H9 (cell line): Measurements from ENCODE around the gene NYAP2. TPM values are rescaled to one million over a fixed set of nuclear protein-coding genes. Genes with fewer than 3 reads are reported as not detected.

Source experiments
- DNase-seq: peaks from one replicate; pipeline ENCODE4 v3.0.0-alpha.2; 2017
- H2AFZ ChIP-seq: one replicate; pipeline ENCODE4 v1.6.1; 2013; ENCODE audit warnings: mild to moderate bottlenecking, low read length, control low read depth, moderate library complexity
- H2AK5ac ChIP-seq: 2 replicates; pipeline ENCODE4 v1.6.1; 2013; ENCODE audit warnings: low read length, control low read depth, mixed read lengths; ENCODE audit not compliant: insufficient read length
- H2BK120ac ChIP-seq: one replicate; pipeline ENCODE4 v1.6.1; 2013; ENCODE audit warnings: low read depth, mild to moderate bottlenecking, low read length, control low read depth, inconsistent platforms; ENCODE audit not compliant: poor library complexity, severe bottlenecking
- H2BK12ac ChIP-seq: 2 replicates; pipeline ENCODE4 v1.6.1; 2013; ENCODE audit warnings: low read length, control low read depth, mixed read lengths, low read depth; ENCODE audit not compliant: insufficient read length
- H2BK15ac ChIP-seq: 2 replicates; pipeline ENCODE4 v1.6.1; 2013; ENCODE audit warnings: low read depth, low read length, control low read depth
- H2BK20ac ChIP-seq: one replicate; pipeline ENCODE4 v1.6.1; 2013; ENCODE audit warnings: low read depth, mild to moderate bottlenecking, low read length, control low read depth, inconsistent platforms; ENCODE audit not compliant: poor library complexity, severe bottlenecking
- H2BK5ac ChIP-seq: 2 replicates; pipeline ENCODE4 v1.6.1; 2013; ENCODE audit warnings: low read length, control low read depth, mixed read lengths; ENCODE audit not compliant: insufficient read length
- H3K14ac ChIP-seq: 2 replicates; pipeline ENCODE4 v1.6.1; 2013; ENCODE audit warnings: low read length, control low read depth; ENCODE audit not compliant: insufficient read depth
- H3K18ac ChIP-seq: 2 replicates; pipeline ENCODE4 v1.6.1; 2013; ENCODE audit warnings: low read depth, mild to moderate bottlenecking, mixed read lengths, low read length, control low read depth; ENCODE audit not compliant: insufficient read length
- H3K23ac ChIP-seq: 2 replicates; pipeline ENCODE4 v1.6.1; 2013; ENCODE audit warnings: low read length, control low read depth, mixed read lengths, low read depth; ENCODE audit not compliant: insufficient read length
- H3K23me2 ChIP-seq: 2 replicates; pipeline ENCODE4 v1.6.1; 2013; ENCODE audit warnings: low read depth, mild to moderate bottlenecking, mixed read lengths, low read length, control low read depth; ENCODE audit not compliant: insufficient read length, poor library complexity, severe bottlenecking
- H3K27ac ChIP-seq: 2 replicates; pipeline ENCODE4 v1.5.1; 2013; ENCODE audit warnings: low read length, control low read depth, mixed read lengths, low read depth; ENCODE audit not compliant: insufficient read length
- H3K27me3 ChIP-seq: 2 replicates; pipeline ENCODE4 v1.6.1; 2013; ENCODE audit warnings: low read length, control low read depth, inconsistent platforms; ENCODE audit not compliant: insufficient read depth
- H3K4ac ChIP-seq: 2 replicates; pipeline ENCODE4 v1.6.1; 2013; ENCODE audit warnings: low read depth, mild to moderate bottlenecking, control low read depth, inconsistent platforms, low read length, moderate library complexity
- H3K4me1 ChIP-seq: 2 replicates; pipeline ENCODE4 v1.6.1; 2013; ENCODE audit warnings: low read length, control low read depth, inconsistent platforms; ENCODE audit not compliant: insufficient read depth
- H3K4me2 ChIP-seq: 2 replicates; pipeline ENCODE4 v1.6.1; 2013; ENCODE audit warnings: low read length, control low read depth, mixed read lengths; ENCODE audit not compliant: insufficient read length, insufficient read depth
- H3K56ac ChIP-seq: 2 replicates; pipeline ENCODE4 v1.6.1; 2013; ENCODE audit warnings: low read depth, mild to moderate bottlenecking, mixed read lengths, low read length, control low read depth; ENCODE audit not compliant: insufficient read length
- H3K79me1 ChIP-seq: 2 replicates; pipeline ENCODE4 v1.6.1; 2013; ENCODE audit warnings: low read depth, mild to moderate bottlenecking, moderate library complexity, low read length, control low read depth, inconsistent platforms; ENCODE audit not compliant: insufficient read depth, poor library complexity, severe bottlenecking
- H3K79me2 ChIP-seq: 2 replicates; pipeline ENCODE4 v1.6.1; 2013; ENCODE audit warnings: low read length, control low read depth, inconsistent platforms; ENCODE audit not compliant: insufficient read depth
- H3K9ac ChIP-seq: 2 replicates; pipeline ENCODE4 v1.6.1; 2013; ENCODE audit warnings: low read length, control low read depth, mixed read lengths; ENCODE audit not compliant: insufficient read length; ENCODE audit errors: extremely low read depth
- H3K9me3 ChIP-seq: one replicate; pipeline ENCODE4 v1.6.1; 2013; ENCODE audit warnings: low read depth, low read length, inconsistent platforms; ENCODE audit not compliant: control insufficient read depth
- H3T11ph ChIP-seq: one replicate; pipeline ENCODE4 v1.6.1; 2013; ENCODE audit warnings: mild to moderate bottlenecking, low read length, control low read depth, inconsistent platforms
- H4K20me1 ChIP-seq: one replicate; pipeline ENCODE4 v1.6.1; 2013; ENCODE audit not compliant: control insufficient read depth, insufficient read length, insufficient read depth
- H4K5ac ChIP-seq: 2 replicates; pipeline ENCODE4 v1.6.1; 2013; ENCODE audit warnings: low read depth, mild to moderate bottlenecking, mixed read lengths, low read length, control low read depth; ENCODE audit not compliant: insufficient read length
- H4K8ac ChIP-seq: replicated peaks from 2 replicates; pipeline ENCODE4 v1.6.1; 2013; ENCODE audit warnings: low read length, control low read depth, mixed read lengths, low read depth; ENCODE audit not compliant: insufficient read length
- H4K91ac ChIP-seq: 2 replicates; pipeline ENCODE4 v1.6.1; 2013; ENCODE audit warnings: low read depth, mild to moderate bottlenecking, moderate library complexity, mixed read lengths, low read length, control low read depth; ENCODE audit not compliant: insufficient read length
- H3K27ac Mint-ChIP-seq, 3 experiments: 2 replicates in 2 of 3; 3 replicates in 1 of 3; pipeline ENCODE4 v1.8.0; 2020 to 2021; ENCODE audit warnings: mixed read lengths in 3 of 3, mild to moderate bottlenecking in 1 of 3, moderate library complexity in 1 of 3
- H3K27me3 Mint-ChIP-seq: 2 replicates; pipeline ENCODE4 v1.8.0; 2021; ENCODE audit warnings: low read depth, mild to moderate bottlenecking, moderate library complexity, mixed read lengths
- H3K36me3 Mint-ChIP-seq, 3 experiments: 2 replicates in 2 of 3; 3 replicates in 1 of 3; pipeline ENCODE4 v1.8.0; 2020 to 2021; ENCODE audit warnings: low read depth in 3 of 3, mixed read lengths in 3 of 3; ENCODE audit not compliant: insufficient read depth in 1 of 3
- H3K4me1 Mint-ChIP-seq, 2 experiments: 2 replicates each; pipeline ENCODE4 v1.8.0; 2020; ENCODE audit warnings: mixed read lengths in 2 of 2
- H3K4me3 Mint-ChIP-seq, 2 experiments: 2 replicates in 1 of 2; 3 replicates in 1 of 2; pipeline ENCODE4 v1.8.0; 2020 to 2021; ENCODE audit warnings: mild to moderate bottlenecking in 2 of 2, mixed read lengths in 2 of 2, moderate library complexity in 1 of 2
- H3K9me3 Mint-ChIP-seq, 2 experiments: 2 replicates in 1 of 2; 3 replicates in 1 of 2; pipeline ENCODE4 v1.8.0; 2020; ENCODE audit warnings: mild to moderate bottlenecking in 2 of 2, mixed read lengths in 2 of 2, moderate library complexity in 1 of 2
- CTCF ChIP-seq: fragments of 200-600 bp; sonication (generic); conservative IDR thresholded peaks from 3 replicates; pipeline ENCODE4 v1.8.0; 2021; ENCODE audit warnings: antibody characterized with exemption, mild to moderate bottlenecking
- total RNA-seq: library from RNA; stranded (reverse); gene quantifications from 2 replicates; pipeline ENCODE4 v1.2.1, GENCODE V29; 2021

NYAP2 gene
- total RNA-seq, 1 experiment from 2014 or later = not detected

DNA sequence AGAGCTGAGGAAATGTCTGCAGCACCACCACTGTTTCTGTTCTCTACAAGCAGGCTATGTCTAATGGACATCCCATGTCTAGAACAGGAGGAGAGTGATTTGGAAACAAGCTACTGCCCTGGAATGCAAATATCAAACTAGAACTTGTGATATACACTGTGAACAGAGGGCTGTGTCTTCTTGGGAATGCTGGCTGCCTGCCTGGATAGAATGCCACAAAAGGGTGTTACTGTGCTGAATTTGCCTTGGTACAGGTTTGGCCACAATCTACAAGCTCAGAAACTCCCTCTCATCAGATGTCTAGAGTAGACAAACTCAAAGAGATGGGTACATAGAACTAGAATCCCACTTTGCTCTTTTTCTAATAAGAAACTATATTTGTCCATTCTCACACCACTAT is 170.5 kb downstream of the NYAP2 start:
- no peak for DNase-seq
- no peak overlapping the region for H2BK120ac ChIP-seq
- H3K4ac ChIP-seq = no peak overlapping the region
- H3K4me2 ChIP-seq = no peak overlapping the region
- no peak overlapping the region for H2AK5ac ChIP-seq
- H3K23ac ChIP-seq = no peak overlapping the region
- Mint-ChIP-seq H3K27ac (no peak overlapping the region), H3K4me3 (no peak overlapping the region), H3K36me3 (peaks cover 7 to 12% (median 8%) of the 10 kb centered on the region in 3 experiments), H3K4me1 (peaks cover 5% of the 10 kb centered on the region in 2 experiments), H3K27me3 (no peaks in the 10 kb centered on the region; the same call in 1 of the 2 replicates), H3K9me3 (peaks cover 15 to 17% of the 10 kb centered on the region in 2 experiments)
- no peaks in the 10 kb centered on the region for H4K20me1 ChIP-seq
- TF ChIP-seq CTCF = no peak
- H4K8ac ChIP-seq = no peak overlapping the region
- no peaks in the 10 kb centered on the region for H3K79me1 ChIP-seq
- H2AFZ ChIP-seq = no peak overlapping the region
- no peaks in the 10 kb centered on the region for H3K27me3 ChIP-seq
- H2BK5ac ChIP-seq = no peak overlapping the region
- no peaks in the 10 kb centered on the region; the same call in 1 of the 2 replicates for H3K4me1 ChIP-seq
- no peak overlapping the region for H3K9ac ChIP-seq
- no peak overlapping the region for H2BK12ac ChIP-seq
- no peaks in the 10 kb centered on the region for H3K79me2 ChIP-seq
- no peak overlapping the region for H3K27ac ChIP-seq
- H2BK20ac ChIP-seq = no peak overlapping the region
- no peak overlapping the region for H3T11ph ChIP-seq
- no peaks in the 10 kb centered on the region for H3K23me2 ChIP-seq
- H4K5ac ChIP-seq = no peak overlapping the region
- no peak overlapping the region for H3K56ac ChIP-seq
- H3K18ac ChIP-seq = no peak overlapping the region
- no peak overlapping the region for H2BK15ac ChIP-seq
- H4K91ac ChIP-seq = no peak overlapping the region
- H3K14ac ChIP-seq = no peak overlapping the region
- H3K9me3 ChIP-seq = peaks cover 8% of the 10 kb centered on the region
